Fibroblast of lung (primary cell): ENCODE results near the gene GSDMA. TPM values are rescaled to one million over a fixed set of nuclear protein-coding genes. Genes with fewer than 3 reads are reported as not detected.

Experiments
- DNase-seq, 2 donors: peaks; one replicate each; pipeline versions ENCODE4 v3.0.0 to v3.0.0-alpha.2; 2010; ENCODE audit warnings: low read depth in 2 of 2
- H2AFZ ChIP-seq: 2 replicates; pipeline ENCODE4 v1.5.1; 2012; ENCODE audit warnings: low read length, control low read depth, inconsistent platforms
- H3K27ac ChIP-seq: 2 replicates; pipeline ENCODE4 v1.5.1; 2011; ENCODE audit warnings: low read length, control low read depth; ENCODE audit not compliant: insufficient read depth
- H3K27me3 ChIP-seq: 2 replicates; pipeline ENCODE4 v1.5.1; 2011; ENCODE audit warnings: mild to moderate bottlenecking, low read length; ENCODE audit not compliant: control insufficient read depth, insufficient read depth
- H3K36me3 ChIP-seq: 2 replicates; pipeline ENCODE4 v1.5.1; 2011; ENCODE audit warnings: low read length; ENCODE audit not compliant: control insufficient read depth, insufficient read depth
- H3K4me1 ChIP-seq: 2 replicates; pipeline ENCODE4 v1.5.1; 2011; ENCODE audit warnings: low read length; ENCODE audit not compliant: control insufficient read depth, insufficient read depth; ENCODE audit errors: extremely low read depth
- H3K4me2 ChIP-seq: 2 replicates; pipeline ENCODE4 v1.5.1; 2011; ENCODE audit warnings: low read length, control low read depth; ENCODE audit not compliant: insufficient read depth; ENCODE audit errors: extremely low read depth
- H3K4me3 ChIP-seq, 4 experiments: fragments of 200-600 bp in 1 of 4; sonication (generic) in 1 of 4; replicated peaks in 1 of 4; 2 replicates each; pipeline ENCODE4 v1.5.1; 2011 to 2016; ENCODE audit warnings: low read length in 4 of 4, low read depth in 3 of 4, mild to moderate bottlenecking in 3 of 4, control low read depth in 2 of 4, inconsistent platforms in 1 of 4, mixed read lengths in 1 of 4; ENCODE audit not compliant: insufficient read depth in 1 of 4; ENCODE audit errors: control extremely low read depth in 1 of 4
- H3K79me2 ChIP-seq: 2 replicates; pipeline ENCODE4 v1.5.1; 2012; ENCODE audit warnings: mild to moderate bottlenecking, low read length, inconsistent platforms; ENCODE audit not compliant: control insufficient read depth, insufficient read depth
- H3K9ac ChIP-seq: 2 replicates; pipeline ENCODE4 v1.5.1; 2011; ENCODE audit warnings: mild to moderate bottlenecking, low read length, control low read depth; ENCODE audit not compliant: insufficient read depth
- H3K9me3 ChIP-seq: 2 replicates; pipeline ENCODE4 v1.5.1; 2012; ENCODE audit warnings: low read depth, low read length; ENCODE audit not compliant: control insufficient read depth, insufficient read depth
- H4K20me1 ChIP-seq: 2 replicates; pipeline ENCODE4 v1.5.1; 2011; ENCODE audit warnings: low read length; ENCODE audit not compliant: control insufficient read depth, insufficient read depth; ENCODE audit errors: extremely low read depth
- CTCF ChIP-seq, 2 donors: IDR thresholded peaks in 1 of 2; conservative IDR thresholded peaks in 1 of 2; 1 replicate in 1 of 2; 2 replicates in 1 of 2; pipeline ENCODE4 v1.5.1; 2011 to 2012; ENCODE audit warnings: low read length in 2 of 2, control low read depth in 1 of 2, inconsistent platforms in 1 of 2, low read depth in 1 of 2, mild to moderate bottlenecking in 1 of 2
- EZH2 ChIP-seq: IDR thresholded peaks from 2 replicates; pipeline ENCODE4 v1.5.1; 2012; ENCODE audit warnings: low read length, control low read depth, mild to moderate bottlenecking; ENCODE audit errors: missing control alignments
- polyA plus RNA-seq, 2 donors: library from polyadenylated mRNA; depleted of rRNA in 1 of 2; stranded (reverse) in 1 of 2; unstranded in 1 of 2; fragments of >200 nt; gene quantifications; 2 replicates each; pipeline ENCODE4 v1.2.1, GENCODE V29; 2011 to 2012; ENCODE audit warnings: missing spikeins in 1 of 2
- total RNA-seq: library from RNA; depleted of rRNA; stranded (reverse); fragments of >200 nt; gene quantifications from 2 replicates; pipeline ENCODE4 v1.2.1, GENCODE V29; 2014

Gene GSDMA
- total and polyA plus RNA-seq, 2 donors (not counting 1 experiment from before 2014, with no cell fraction given), result not detected

- peaks cover 24% of the 10 kb centered on the region for H3K36me3 ChIP-seq
- peaks cover 19% of the 10 kb centered on the region for H3K4me1 ChIP-seq
- no peak overlapping the region for H2AFZ ChIP-seq
- H3K27me3 ChIP-seq, result no peaks in the 10 kb centered on the region
- H3K9me3 ChIP-seq, result no peaks in the 10 kb centered on the region
- no peak overlapping the region for H3K4me3 ChIP-seq
- H4K20me1 ChIP-seq, result no peaks in the 10 kb centered on the region
- H3K9ac ChIP-seq, result no peak overlapping the region
- H3K79me2 ChIP-seq, result no peaks in the 10 kb centered on the region
- TF ChIP-seq CTCF (conservative IDR thresholded peaks at IDR 0.05 in 1 of 2, IDR thresholded peaks at IDR 0.05 in 1 of 2; ENCODE audit: low read depth in 1 of 2, low read length in 2 of 2), result no peak
- TF ChIP-seq EZH2, result no peak
- H3K27ac ChIP-seq, result no peak overlapping the region
- H3K4me2 ChIP-seq, result no peak overlapping the region
- peak in 1 of 2 donors; percentile 36 for DNase-seq
These were observed 62.1 kb downstream of the GSDMA start for GRCh38 chr17:40024901-40025300.

GRCh38 chr17:40025559-40025958 is 62.8 kb downstream of the GSDMA start:
- Histone ChIP-seq H2AFZ (no peak overlapping the region), H3K4me2 (no peak overlapping the region), H3K9me3 (no peaks in the 10 kb centered on the region), H3K4me3 (no peak overlapping the region), H3K4me1 (peaks cover 18% of the 10 kb centered on the region), H3K36me3 (peaks cover 21% of the 10 kb centered on the region), H4K20me1 (no peaks in the 10 kb centered on the region), H3K9ac (no peak overlapping the region), H3K79me2 (no peaks in the 10 kb centered on the region), H3K27ac (no peak overlapping the region), H3K27me3 (no peaks in the 10 kb centered on the region)
- TF ChIP-seq EZH2 (no peak), CTCF (conservative IDR thresholded peaks at IDR 0.05 in 1 of 2, IDR thresholded peaks at IDR 0.05 in 1 of 2; ENCODE audit: low read depth in 1 of 2, low read length in 2 of 2) (no peak)
- no peak for DNase-seq

- Histone ChIP-seq H3K4me2 (no peak overlapping the region), H4K20me1 (no peaks in the 10 kb centered on the region), H3K79me2 (no peaks in the 10 kb centered on the region), H3K9me3 (no peaks in the 10 kb centered on the region), H3K27me3 (no peaks in the 10 kb centered on the region), H3K4me1 (peaks cover 16% of the 10 kb centered on the region), H3K4me3 (no peak overlapping the region), H2AFZ (no peak overlapping the region), H3K27ac (no peak overlapping the region), H3K9ac (no peak overlapping the region), H3K36me3 (peaks cover 21% of the 10 kb centered on the region)
- DNase-seq, result peak in 1 of 2 donors; percentile 68
- no peak for TF ChIP-seq CTCF (conservative IDR thresholded peaks at IDR 0.05 in 1 of 2, IDR thresholded peaks at IDR 0.05 in 1 of 2; ENCODE audit: low read depth in 1 of 2, low read length in 2 of 2)
- no peak for TF ChIP-seq EZH2
These were observed 63.4 kb downstream of the GSDMA start for GRCh38 chr17:40025991-40026815.
